ENCODE results near the gene GDNF.
A peak's percentile ranks its signal among the peaks of the same experiment; 100 is the strongest.

The GDNF gene

GRCh38 chr5:37837414-37838032, 2.3 kb downstream of the GDNF start:
- H3K27ac ChIP-seq = peak overlapping the region; percentile 31; the same call in 1 of the 2 replicates

GRCh38 chr5:37836592-37837413, 3.0 kb downstream of the GDNF start:
- no peak for TF ChIP-seq CTCF (conservative IDR thresholded peaks at IDR 0.05)
- peak overlapping the region; percentile 31; the same call in 1 of the 2 replicates for H3K27ac ChIP-seq

More at GRCh38 chr5:37837414-37838032, 2.3 kb downstream of the GDNF start:
- peak; percentile 93 for TF ChIP-seq CTCF (conservative IDR thresholded peaks at IDR 0.05)

- TF ChIP-seq CTCF (conservative IDR thresholded peaks at IDR 0.05) = no peak
- H3K27ac ChIP-seq = no peak overlapping the region
Observed at GRCh38 chr5:37836235-37836591, 3.6 kb downstream of the GDNF start.

- H3K27ac ChIP-seq = no peak overlapping the region
- TF ChIP-seq CTCF (conservative IDR thresholded peaks at IDR 0.05) = no peak
Observed at GRCh38 chr5:37835380-37835973, 4.4 kb downstream of the GDNF start.

GRCh38 chr5:37834542-37835379, 5.1 kb downstream of the GDNF start:
- 0 out of 2 replicates have a peak, but pooled peaks have one; percentile 18 for TF ChIP-seq CTCF (conservative IDR thresholded peaks at IDR 0.05)
- H3K27ac ChIP-seq = no peak overlapping the region

- H3K27ac ChIP-seq = no peak overlapping the region
Observed at GRCh38 chr5:37833990-37834389, 5.9 kb downstream of the GDNF start.

More at GRCh38 chr5:37833990-37834389, 5.9 kb downstream of the GDNF start:
- TF ChIP-seq CTCF (conservative IDR thresholded peaks at IDR 0.05) = no peak
